Measurements from ENCODE around the gene CTNNA1.
"Not testable (repeated sequence)": the region's sequence is repeated elsewhere in the genome, so short reads cannot be mapped to it uniquely, and the experiment has no call there.

Gene CTNNA1

GRCh38 chr5:138905541-138905940 lies 152.3 kb downstream of the CTNNA1 start:
- DNase-seq: no peak

GRCh38 chr5:138909734-138910133 lies 156.5 kb downstream of the CTNNA1 start:
- DNase-seq: no peak

- DNase-seq: no peak
Measured at GRCh38 chr5:138910546-138911185, 157.4 kb downstream of the CTNNA1 start.

- DNase-seq: no peak
Measured at GRCh38 chr5:138911441-138911840, 158.2 kb downstream of the CTNNA1 start.

- DNase-seq: no peak
Measured at GRCh38 chr5:138912093-138912492, 158.9 kb downstream of the CTNNA1 start.

- no peak for DNase-seq
Measured at GRCh38 chr5:138913773-138914172, 160.5 kb downstream of the CTNNA1 start.

- no peak for DNase-seq
Measured at GRCh38 chr5:138914338-138914737, 161.1 kb downstream of the CTNNA1 start.

GRCh38 chr5:138918686-138919085 lies 165.5 kb downstream of the CTNNA1 start:
- no peak for DNase-seq

GRCh38 chr5:138920181-138920580 lies 167.0 kb downstream of the CTNNA1 start:
- no peak for DNase-seq

- not testable (repeated sequence) for DNase-seq
Measured at GRCh38 chr5:138921362-138921761, 168.1 kb downstream of the CTNNA1 start.

GRCh38 chr5:138922494-138922893 lies 169.3 kb downstream of the CTNNA1 start:
- DNase-seq: no peak

- no peak for DNase-seq
Measured at GRCh38 chr5:138925090-138925635, 171.9 kb downstream of the CTNNA1 start.

- no peak for DNase-seq
Measured at GRCh38 chr5:138926257-138926656, 173.0 kb downstream of the CTNNA1 start.

GRCh38 chr5:138926688-138927448 lies 173.6 kb downstream of the CTNNA1 start:
- DNase-seq: no peak

- no peak for DNase-seq
Measured at GRCh38 chr5:138927544-138927943, 174.3 kb downstream of the CTNNA1 start.

- no peak for DNase-seq
Measured at GRCh38 chr5:138927979-138928378, 174.8 kb downstream of the CTNNA1 start.

- DNase-seq: no peak
Measured at GRCh38 chr5:138929571-138929955, 176.3 kb downstream of the CTNNA1 start.

- DNase-seq: no peak
Measured at GRCh38 chr5:138930371-138931097, 177.3 kb downstream of the CTNNA1 start.

GRCh38 chr5:138932171-138932810 lies 179.1 kb downstream of the CTNNA1 start:
- DNase-seq: no peak

- DNase-seq: no peak
Measured at GRCh38 chr5:138933522-138934290, 180.5 kb downstream of the CTNNA1 start.

GRCh38 chr5:138934971-138935370 lies 181.7 kb downstream of the CTNNA1 start:
- no peak for DNase-seq

GRCh38 chr5:138935466-138935865 lies 182.2 kb downstream of the CTNNA1 start:
- no peak for DNase-seq

Measured in activated naive CD4-positive, alpha-beta T cell treated with anti-CD3 and anti-CD28 coated beads, Interleukin-2, amount 50 U/mL, for 16 hours (primary cell).